Pons (tissue), 1 donor: Measurements from ENCODE around the gene CNTN6.
A peak's percentile ranks its signal among the peaks of the same experiment; 100 is the strongest.

ENCODE experiments used
- DNase-seq: peaks from one replicate; pipeline ENCODE4 v3.0.0-alpha.2; 2016; ENCODE audit warnings: low spot score

Gene CNTN6

DNA sequence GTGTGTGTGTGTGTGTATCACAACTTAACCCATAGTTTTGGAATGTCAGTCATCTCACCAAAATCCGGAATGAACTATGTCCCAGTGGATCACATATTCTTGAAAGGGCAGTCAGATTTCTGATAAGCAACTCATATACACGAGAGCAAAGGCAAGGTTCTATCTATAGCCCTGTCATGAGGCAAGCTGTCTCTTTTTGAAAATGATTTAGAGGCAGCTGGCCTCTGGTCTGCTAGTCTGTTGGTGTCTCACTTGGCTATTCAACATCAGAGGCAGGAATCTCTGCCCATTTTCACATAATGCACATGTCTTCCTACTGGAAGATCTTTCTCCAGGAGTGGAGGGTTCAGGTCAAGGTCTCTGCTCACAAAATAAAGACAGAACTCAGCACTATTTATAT is 79.8 kb downstream of the CNTN6 start:
- DNase-seq = peak; percentile 14

DNA sequence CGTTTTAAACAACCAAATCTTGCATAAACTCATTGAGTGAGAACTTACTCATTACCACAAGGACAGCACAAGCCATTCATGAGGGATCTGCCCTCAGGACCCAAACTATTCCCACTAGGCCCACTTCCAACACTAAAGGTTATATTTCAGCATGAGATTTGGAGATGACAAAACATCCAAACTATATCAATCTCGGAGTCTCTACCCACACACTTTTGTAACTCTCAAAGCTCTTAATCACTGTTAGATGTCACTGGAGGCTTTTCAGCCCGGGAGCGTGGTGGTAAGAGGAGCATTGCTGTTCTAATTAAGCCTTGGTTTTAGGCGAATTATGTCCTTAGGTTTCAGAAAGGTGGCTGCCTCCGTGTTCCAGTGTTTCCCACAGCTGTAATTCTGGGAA is 86.3 kb downstream of the CNTN6 start:
- DNase-seq = no peak

DNA sequence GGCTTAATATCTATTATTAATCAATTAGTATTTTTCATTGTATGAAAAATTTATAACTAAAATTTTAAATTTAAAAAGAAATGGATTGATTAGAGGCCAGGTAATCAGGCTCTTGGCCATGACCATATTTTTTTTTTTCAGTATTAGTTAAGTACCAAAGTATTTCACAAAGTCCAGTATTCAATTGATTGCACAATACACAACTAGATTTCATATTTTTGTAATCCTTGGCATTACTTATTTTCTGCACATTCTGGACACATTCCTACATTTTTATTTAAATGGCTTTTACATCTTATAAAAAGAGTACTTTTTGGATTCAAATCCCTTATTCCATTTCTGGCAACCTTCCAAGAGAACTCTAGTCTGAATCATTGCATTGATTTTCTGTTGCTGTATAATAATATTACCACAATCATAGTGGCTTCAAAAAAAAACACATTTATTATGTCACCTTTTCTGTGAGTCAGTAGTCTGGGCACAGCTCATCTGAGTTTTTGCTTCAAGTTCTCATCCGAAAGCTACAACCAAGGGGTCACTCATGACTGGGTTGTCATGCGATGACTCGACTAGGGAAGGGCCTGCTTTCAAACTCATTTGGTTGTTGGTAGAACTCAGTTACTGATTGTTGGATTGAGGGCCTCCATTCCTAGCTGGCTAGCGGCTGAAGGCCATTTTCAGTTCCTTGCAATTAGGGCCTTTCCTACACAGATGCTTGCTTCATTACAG is 90.7 kb downstream of the CNTN6 start:
- no peak for DNase-seq

DNA sequence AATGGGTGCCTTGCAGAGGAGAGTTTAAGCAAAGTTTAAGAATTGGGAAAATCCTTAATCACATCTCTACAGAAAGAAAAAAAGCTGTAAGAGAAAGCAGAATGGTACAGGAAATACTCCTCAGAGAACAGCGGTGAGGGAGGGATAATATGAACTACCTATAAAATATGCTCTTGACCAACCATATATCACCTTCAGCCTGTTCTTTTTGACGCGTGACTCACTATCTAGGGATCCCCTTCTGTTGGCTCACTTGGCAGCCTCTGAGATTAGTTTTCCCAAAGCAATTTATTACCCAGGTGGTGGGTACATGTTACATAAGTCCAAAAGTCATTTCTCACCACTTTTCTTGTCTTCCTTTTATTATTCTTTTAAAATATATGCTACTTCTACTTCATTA is 97.7 kb downstream of the CNTN6 start:
- DNase-seq = no peak

DNA sequence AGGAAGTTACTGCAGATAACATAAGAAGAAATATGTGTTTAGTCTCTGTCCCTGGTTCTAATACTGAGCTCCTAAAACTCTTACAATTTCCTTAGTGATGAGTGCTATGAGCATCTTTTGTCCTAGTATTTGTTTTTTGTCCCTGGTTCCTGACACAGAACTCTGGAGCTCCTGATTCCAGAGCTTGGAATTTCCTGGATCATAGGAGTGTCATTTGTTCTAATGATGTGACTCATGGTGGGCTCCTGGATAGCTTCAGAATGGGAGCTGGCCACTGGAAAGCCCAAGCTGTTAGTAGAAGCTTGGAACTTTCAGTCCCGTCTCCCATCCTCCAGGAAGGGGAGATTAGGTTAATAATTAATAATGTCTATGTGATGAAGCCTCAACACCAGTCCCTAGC is 98.2 kb downstream of the CNTN6 start:
- no peak for DNase-seq

DNA sequence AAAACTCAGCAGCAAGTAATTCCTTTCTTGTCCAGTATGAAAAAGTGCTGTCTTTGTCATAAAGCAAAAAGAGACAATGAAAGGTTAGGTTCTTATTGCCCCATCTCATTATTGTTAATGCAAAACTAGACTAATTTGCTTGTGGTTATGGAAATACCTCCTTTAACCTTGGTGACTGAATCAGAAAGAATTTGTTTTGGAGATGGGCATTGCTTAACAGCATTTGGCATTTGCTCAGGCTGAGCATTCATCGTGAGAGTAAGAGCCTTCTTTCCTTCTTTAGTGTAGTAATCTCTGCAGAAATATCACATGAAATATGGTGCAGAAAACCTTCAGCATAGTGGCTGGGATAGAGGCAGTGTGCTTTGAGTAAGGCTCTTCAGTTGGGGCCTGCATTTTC is 103.1 kb downstream of the CNTN6 start:
- no peak for DNase-seq

DNA sequence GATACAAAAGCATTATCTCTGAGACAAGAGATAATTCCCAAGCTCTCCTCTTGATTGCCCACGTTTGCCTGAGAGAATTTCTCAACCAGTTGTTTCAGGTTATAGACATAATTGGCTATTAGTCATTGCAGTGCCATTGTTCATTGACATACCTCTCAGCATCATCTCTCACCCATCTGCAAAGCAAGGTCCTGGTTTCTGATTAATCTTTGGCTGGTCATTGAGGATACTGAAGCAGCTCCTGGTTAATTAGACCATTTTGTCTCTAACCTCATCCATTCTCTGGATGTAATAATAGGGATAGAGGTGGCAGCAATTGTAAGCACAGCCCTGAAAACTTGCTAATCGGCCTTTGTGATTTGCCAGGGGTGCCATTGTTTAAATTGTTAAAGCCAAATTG is 104.2 kb downstream of the CNTN6 start:
- DNase-seq = no peak

DNA sequence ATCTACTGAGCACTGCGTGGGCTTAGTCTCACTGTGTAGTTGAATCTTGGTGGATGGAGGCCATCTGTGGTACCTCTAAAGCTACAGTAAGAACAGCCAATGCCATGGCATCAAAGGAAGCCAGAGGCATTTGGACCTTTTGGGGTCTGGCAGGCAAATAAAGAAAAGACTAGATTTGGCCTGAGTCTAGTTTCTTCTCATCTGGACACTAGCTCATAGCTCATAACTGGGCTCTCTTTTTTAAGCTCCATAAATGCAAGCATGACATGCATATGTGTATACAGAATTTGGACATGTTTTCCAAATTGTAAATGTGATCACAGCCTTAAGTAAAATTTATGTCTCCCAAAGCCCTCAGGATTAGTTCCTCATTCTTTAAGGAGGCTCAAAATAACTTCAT is 107.5 kb downstream of the CNTN6 start:
- DNase-seq = no peak

DNA sequence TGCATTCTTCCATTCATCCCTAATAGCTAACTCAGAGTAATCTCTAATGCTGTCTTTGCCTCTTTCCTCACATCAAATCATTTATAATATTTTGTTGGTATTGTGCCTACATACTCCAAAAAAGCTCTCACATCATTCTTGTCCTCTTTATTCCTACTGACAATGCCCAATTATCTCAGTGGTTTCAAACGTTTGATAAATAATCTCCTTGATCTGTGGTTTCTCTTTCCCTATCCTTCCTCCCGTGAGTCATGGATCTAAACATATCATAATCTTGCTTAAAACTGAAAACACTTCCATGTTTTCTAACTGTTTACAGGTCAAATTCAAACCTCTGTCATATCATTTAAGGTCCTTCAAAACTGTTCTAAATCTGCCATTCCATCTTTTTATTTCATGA is 115.1 kb downstream of the CNTN6 start:
- no peak for DNase-seq

DNA sequence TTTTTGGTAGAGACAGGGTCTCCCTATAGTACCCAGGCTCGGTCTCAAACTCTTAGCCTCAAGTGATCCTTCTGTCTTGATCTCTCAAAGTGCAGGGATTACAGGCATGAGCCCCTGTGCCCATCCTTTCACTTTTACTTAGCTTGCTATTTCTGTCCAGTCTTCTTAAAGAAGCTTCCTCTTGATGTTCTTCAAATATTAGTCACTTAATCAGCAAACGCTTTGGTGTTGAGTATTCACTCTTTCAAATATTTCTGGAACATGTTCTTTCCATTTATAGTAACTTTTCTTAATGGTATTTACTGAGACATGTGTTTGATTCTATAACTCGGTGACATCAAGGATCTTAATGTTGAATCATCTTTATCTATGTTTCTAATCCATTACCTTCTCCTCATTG is 122.1 kb downstream of the CNTN6 start:
- no peak for DNase-seq

DNA sequence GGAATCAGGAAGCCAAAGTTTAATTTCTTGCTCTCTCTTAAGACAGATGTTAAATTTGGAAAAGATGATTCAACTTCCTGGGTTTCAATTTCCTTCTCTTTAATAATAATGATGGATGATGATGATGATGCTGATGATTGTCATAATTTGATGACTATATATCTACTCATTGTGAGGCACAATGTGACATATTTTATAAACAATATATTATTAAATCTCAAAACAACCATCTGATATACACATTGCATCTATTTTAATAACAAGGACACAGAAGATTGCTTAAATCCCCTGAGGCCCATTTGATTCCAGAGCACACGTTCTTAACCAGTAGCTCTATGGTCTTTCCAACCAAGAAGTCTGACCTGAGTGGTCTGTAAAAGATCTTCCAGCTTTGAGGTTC is 124.0 kb downstream of the CNTN6 start:
- DNase-seq = no peak

DNA sequence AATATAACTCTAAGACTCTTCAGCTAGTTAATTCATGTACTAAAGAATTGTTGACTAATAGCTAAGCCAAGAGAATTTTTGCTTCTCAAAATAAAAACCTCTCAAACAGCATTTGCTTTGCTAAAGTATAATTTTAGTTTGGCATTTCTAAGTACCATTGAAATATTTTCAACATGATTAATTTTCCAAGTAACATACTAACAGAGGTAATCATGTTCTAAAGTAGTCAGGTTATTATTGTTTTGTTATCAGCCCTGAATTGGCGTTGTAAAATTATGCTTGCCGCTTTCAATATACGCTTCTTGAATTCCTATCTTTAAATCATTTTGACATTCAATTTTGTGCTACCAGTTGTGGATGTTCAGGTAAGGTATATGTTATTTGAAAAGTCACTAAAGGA is 134.3 kb downstream of the CNTN6 start:
- DNase-seq = no peak

DNA sequence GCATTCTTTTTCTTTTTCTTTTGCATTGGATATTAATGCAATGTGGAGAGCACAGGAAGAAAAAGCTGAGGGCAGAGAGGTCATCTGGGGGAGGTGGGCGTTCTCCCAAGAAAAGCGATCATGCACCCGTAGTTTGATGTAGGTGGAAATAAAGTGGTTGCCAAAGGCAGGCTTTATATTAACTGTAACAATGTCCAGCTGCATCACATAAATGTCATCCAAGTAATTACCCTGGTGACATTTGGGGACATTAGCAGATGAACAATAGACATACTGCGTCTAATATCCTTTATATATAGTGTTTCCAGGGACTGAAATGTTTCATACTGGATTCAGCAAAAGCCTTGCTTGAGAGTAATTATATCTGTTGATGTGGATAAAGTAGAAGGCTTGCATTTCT is 135.5 kb downstream of the CNTN6 start:
- DNase-seq = no peak

DNA sequence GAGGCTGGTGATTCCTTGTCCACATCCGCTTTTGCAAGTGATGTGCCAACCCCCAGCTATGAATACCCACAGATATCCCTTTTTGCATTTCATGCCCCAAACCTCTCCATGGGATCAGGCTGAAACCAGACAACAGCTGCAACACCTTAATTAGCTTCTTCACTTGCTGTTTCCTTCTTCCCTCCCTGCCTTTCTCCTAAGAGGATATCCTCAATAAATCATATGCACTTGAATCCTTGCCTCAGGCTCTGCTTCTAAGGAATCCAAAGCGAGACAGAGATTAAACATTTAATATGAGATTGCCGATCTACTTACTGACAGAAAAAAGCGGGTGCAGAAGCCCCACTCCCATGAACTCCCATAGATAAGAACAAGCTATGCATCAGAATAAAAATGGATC is 138.1 kb downstream of the CNTN6 start:
- DNase-seq = no peak

DNA sequence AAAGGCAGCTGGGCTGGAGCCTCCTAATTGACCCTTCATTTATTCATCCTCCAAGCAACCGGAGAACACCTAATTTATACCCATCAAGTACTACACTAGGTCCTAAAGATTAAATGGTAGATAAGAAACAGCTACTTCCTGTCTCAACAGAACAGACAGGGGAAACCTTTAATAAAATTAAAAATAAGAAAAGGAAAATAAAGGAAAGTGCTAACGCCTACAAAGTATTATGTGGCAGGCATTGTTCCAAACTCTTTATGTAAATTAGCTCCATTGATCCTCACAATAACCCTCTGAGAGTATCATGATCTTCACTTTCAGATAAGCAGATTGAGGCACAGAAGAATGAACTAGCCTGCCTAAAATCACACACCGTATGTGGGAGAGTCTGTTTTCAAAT is 139.5 kb downstream of the CNTN6 start:
- no peak for DNase-seq

DNA sequence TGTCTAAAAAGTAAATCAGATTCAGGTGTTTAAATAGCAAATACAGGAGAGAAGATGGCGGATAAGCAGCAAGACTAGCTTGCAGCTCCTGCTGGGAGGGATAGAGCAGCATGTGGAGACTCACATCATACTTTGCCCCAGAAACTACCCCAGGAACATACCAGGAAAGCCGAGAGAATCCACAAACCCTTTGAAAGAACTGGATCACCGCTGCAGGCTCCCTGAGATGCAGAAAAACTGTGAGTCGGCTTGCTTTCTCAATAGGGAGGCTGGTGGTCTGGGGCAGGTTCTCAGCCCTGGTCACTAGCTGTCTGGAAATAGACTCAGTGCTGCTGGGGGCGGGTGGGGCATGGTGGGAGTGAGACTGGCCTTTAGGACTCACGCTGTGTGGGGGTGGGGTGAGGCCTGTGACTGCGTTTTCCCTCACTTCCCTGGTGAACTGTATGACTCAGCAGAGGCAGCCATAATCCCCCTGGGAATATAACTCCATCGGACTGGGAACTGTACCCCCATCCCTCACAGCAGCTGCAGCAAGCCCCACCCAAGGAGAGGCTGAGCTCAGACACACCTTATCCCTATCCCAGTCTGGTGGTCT is 142.8 kb downstream of the CNTN6 start:
- no peak for DNase-seq

DNA sequence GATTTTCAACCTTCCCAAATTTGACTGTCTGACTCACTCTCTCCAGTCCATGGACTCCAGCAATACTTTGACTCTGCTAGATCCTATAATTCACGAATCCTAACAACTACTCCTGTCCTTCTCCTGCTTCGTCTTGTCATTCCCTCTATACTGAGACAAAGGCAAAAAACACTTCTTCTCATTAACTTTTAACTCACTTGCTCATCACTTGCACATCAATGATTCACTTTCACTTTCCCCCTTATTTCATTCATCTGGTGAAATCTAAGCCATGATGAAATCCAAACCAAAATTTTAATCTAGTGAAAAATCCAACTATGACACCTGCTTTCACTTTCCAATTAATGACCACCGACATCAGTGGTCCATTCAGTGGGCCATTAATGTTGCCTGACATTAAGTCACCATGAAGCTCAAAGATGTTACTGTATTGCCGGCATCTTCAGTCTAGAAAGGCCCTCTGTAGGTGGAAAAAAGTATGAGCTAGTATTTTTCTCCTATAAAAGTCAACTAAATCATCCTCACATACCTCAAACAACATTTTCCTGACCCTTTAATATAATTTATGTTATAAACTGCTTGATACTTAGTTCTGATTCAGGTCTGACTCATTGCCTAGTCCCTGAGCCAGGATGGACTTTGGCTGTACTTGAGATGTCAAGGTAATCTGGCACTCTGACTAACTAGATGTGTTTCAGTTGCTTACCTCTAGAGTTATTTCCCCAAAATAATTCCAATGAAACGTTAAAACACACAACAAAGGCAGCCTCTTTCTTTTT is 158.6 kb downstream of the CNTN6 start:
- peak; percentile 14 for DNase-seq

DNA sequence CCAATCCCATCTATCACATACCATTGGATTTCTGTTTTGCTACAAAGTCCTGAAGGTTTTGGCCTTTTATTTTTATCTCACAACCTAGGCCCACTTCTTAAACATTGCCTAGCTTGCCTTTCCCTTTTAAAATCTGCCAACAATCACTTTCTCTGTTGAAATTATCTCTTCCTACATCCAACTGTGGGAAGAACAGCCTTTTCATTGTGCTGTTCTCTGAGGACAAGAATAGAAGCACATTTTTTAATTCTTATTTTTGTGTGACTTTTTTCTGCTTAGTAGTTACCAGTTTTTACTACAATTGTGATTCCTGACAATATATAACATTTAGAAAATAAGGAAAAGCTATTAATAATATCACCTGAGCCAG is 159.2 kb downstream of the CNTN6 start:
- peak; percentile 82 for DNase-seq

DNA sequence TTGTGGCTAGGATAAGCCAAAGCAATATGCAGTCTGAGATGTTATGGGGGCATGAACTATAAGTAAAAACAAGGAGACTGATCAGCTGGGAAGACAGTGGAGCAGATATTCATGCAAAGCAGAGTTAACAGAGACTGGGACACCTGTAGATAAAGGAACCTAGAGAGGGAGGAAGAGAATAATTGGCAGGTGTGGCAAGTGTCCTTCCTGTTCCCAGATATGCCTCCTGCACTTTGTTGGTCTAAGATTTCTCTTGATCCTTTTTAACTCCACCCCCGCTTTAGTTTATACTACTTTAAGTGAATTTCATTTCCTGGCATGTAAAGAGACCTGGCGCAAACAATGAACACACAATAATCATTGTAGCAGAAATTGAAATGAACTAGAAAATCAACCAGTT is 169.4 kb downstream of the CNTN6 start:
- no peak for DNase-seq

DNA sequence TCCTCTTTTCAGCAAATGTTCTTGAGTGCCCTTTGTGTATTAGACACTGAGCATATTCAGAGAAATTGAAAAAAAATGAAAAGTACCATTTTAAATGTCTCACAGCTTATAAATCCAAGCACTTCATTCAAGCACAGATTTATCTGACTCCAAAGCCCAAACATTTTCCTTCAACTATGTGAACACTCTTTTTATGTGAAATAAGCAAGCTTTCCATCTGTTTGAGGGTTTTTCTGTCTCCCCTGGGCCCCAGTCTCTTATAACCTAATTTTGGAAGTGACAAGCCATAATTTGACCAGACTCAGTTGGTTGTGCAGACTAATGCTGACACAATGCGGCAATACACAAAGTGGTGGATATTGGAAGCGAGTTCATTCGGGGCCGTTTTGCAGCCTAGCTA is 170.3 kb downstream of the CNTN6 start:
- DNase-seq = no peak

DNA sequence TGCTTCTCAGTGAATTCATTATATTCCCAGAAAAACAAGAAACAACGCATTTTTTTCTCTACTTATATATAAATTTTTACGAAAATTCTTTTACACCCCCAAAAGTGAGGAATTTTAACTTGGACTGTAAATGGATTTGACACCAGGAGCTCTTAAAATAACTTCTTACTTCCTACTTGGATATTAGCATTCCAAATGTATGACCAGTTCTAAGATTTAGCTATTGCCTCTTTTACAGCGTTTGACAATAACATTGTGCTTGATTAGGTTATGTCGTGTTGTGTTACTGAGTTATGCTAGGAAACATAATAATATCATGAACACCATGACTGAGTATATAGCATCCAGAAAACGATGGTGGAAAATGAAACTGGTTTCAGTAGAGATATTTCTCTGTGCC is 177.0 kb downstream of the CNTN6 start:
- no peak for DNase-seq

DNA sequence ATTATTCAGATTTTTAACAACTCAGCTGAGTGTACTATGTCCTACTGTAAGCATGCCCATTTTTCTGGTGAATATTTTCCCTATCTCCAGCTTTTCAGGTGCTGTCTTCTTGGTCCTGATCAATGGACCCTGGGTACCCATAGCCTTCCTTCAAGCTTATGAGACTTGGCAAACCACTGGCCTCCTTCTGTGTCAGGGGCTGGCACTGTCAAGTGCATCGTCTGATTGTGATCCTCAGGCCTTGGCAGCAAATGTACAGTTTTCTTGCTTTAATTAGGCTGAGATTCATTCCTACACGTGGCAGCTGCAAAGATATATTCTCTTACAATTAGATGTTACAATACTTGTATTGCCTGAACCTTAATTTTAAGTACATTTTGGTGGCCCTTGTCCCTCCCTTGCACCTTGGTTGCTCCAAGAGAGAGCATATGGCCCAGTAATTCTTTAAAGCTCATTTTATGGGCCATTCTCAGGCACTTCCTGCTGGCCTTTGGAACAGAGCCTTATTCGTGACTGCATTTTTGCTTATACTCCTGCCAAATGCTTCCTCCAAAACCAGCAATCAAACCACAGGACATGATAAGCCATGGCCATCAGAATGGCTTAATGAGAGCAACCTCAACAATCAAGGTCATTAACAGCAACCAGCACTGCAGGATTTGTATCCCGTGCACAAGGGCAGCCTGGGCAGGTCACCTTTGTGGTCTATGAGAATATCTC is 179.9 kb downstream of the CNTN6 start:
- no peak for DNase-seq

DNA sequence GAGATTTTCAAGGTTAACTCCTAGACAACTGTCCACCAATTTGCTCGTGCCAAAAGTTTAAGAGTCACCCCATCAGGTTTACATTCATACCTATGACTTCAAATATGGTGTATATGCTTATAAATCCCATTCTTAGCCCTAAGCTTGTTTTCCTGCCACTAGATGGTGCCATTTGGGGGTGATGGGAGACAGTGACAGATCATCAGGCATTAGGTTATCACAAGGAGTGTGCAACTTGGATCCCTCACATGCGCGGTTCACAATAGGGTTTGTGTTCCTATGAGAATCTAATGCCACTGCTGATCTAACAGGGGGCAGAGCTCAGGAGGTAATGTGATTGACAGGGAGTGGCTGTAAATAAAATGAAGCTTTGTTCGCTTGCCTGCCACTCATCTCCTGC is 182.7 kb downstream of the CNTN6 start:
- DNase-seq = peak; percentile 41
